Gastrocnemius medialis (tissue), 4 donors: Measurements from ENCODE around the gene ELMO2.

Experiments used
- CTCF ChIP-seq, 5 experiments: fragments of 450-650 bp in 3 of 5; fragments of 200-600 bp in 2 of 5; sonication (generic) in 2 of 5; IDR thresholded peaks in 4 of 5; conservative IDR thresholded peaks in 1 of 5; 1 replicate in 4 of 5; 2 replicates in 1 of 5; pipeline ENCODE4 v1.5.1; 2016 to 2019; ENCODE audit warnings: antibody characterized with exemption in 5 of 5, mild to moderate bottlenecking in 3 of 5, moderate library complexity in 3 of 5
- POLR2A ChIP-seq, 2 donors: fragments of 450-650 bp; IDR thresholded peaks; one replicate each; pipeline ENCODE4 v1.6.1; 2017; ENCODE audit warnings: antibody characterized with exemption in 2 of 2, mild to moderate bottlenecking in 2 of 2, moderate library complexity in 2 of 2

GRCh38 chr20:46347841-46348803, 58.3 kb downstream of the ELMO2 start:
- TF ChIP-seq CTCF (IDR thresholded peaks at IDR 0.05 in 4 of 5, conservative IDR thresholded peaks at IDR 0.05 in 1 of 5) (no peak), POLR2A (IDR thresholded peaks at IDR 0.05) (no peak)
